ENCODE results near the gene TRIM24. TPM values are rescaled to one million over a fixed set of nuclear protein-coding genes. Genes with fewer than 3 reads are reported as not detected.

TRIM24 gene
- total and polyA plus RNA-seq, 2 donors from 2014 or later: 7.6 to 16.8 TPM

- Histone ChIP-seq H3K9ac (ENCODE audit: low read length in 3 of 3) (no peak overlapping the region), H3K36me3 (ENCODE audit: control insufficient read depth in 2 of 3, insufficient read depth in 3 of 3, low read length in 3 of 3) (peaks cover 32 to 56% (median 50%) of the 10 kb centered on the region in 3 donors), H3K4me1 (ENCODE audit: control insufficient read depth in 2 of 3, insufficient read depth in 2 of 3, low read depth in 1 of 3, low read length in 3 of 3) (no peaks in the 10 kb centered on the region), H3K27ac (ENCODE audit: low read depth in 2 of 2, low read length in 2 of 2) (no peak overlapping the region), H3K4me3 (ENCODE audit: low read length in 3 of 3) (no peak overlapping the region), H3K9me3 (ENCODE audit: control insufficient read depth in 2 of 3, insufficient read depth in 1 of 3, low read length in 3 of 3) (peaks cover 9 to 40% (median 19%) of the 10 kb centered on the region in 3 donors), H3K27me3 (ENCODE audit: control insufficient read depth, insufficient read depth, low read length) (no peaks in the 10 kb centered on the region)
- FAIRE-seq (no peak), DNase-seq (no peak)
- intact Hi-C loops (cut with DNase I): no loop called here
- TF ChIP-seq CTCF (IDR thresholded peaks at IDR 0.05; ENCODE audit: borderline replicate concordance, extremely low read depth, insufficient read depth): no peak
These were observed 99.4 kb downstream of the TRIM24 start for GRCh38 chr7:138559448-138559847.

GRCh38 chr7:138563808-138564207 is 103.7 kb downstream of the TRIM24 start:
- Histone ChIP-seq H3K9ac (ENCODE audit: low read length in 3 of 3) (no peak overlapping the region), H3K4me3 (ENCODE audit: low read length in 3 of 3) (peak overlapping the region in 1 of 3 donors; percentile 45), H3K27ac (ENCODE audit: low read depth in 2 of 2, low read length in 2 of 2) (no peak overlapping the region), H3K27me3 (ENCODE audit: control insufficient read depth, insufficient read depth, low read length) (no peaks in the 10 kb centered on the region), H3K9me3 (ENCODE audit: control insufficient read depth in 2 of 3, insufficient read depth in 1 of 3, low read length in 3 of 3) (peaks cover 2 to 20% (median 4%) of the 10 kb centered on the region in 3 donors), H3K36me3 (ENCODE audit: control insufficient read depth in 2 of 3, insufficient read depth in 3 of 3, low read length in 3 of 3) (peaks cover 20 to 38% (median 35%) of the 10 kb centered on the region in 3 donors), H3K4me1 (ENCODE audit: control insufficient read depth in 2 of 3, insufficient read depth in 2 of 3, low read depth in 1 of 3, low read length in 3 of 3) (no peaks in the 10 kb centered on the region)
- DNase-seq (no peak), FAIRE-seq (no peak)
- intact Hi-C loops (cut with DNase I): no loop called here
- no peak for TF ChIP-seq CTCF (IDR thresholded peaks at IDR 0.05; ENCODE audit: borderline replicate concordance, extremely low read depth, insufficient read depth)

GRCh38 chr7:138564365-138564764 is 104.3 kb downstream of the TRIM24 start:
- Histone ChIP-seq H3K27ac (ENCODE audit: low read depth in 2 of 2, low read length in 2 of 2) (peak overlapping the region; percentile 32 to 49), H3K9ac (ENCODE audit: low read length in 3 of 3) (no peak overlapping the region), H3K9me3 (ENCODE audit: control insufficient read depth in 2 of 3, insufficient read depth in 1 of 3, low read length in 3 of 3) (peaks cover 2 to 20% (median 4%) of the 10 kb centered on the region in 3 donors), H3K27me3 (ENCODE audit: control insufficient read depth, insufficient read depth, low read length) (no peaks in the 10 kb centered on the region), H3K4me3 (ENCODE audit: low read length in 3 of 3) (peak overlapping the region in 1 of 3 donors; percentile 45), H3K36me3 (ENCODE audit: control insufficient read depth in 2 of 3, insufficient read depth in 3 of 3, low read length in 3 of 3) (peaks cover 17 to 34% (median 32%) of the 10 kb centered on the region in 3 donors), H3K4me1 (ENCODE audit: control insufficient read depth in 2 of 3, insufficient read depth in 2 of 3, low read depth in 1 of 3, low read length in 3 of 3) (no peaks in the 10 kb centered on the region)
- no peak for TF ChIP-seq CTCF (IDR thresholded peaks at IDR 0.05; ENCODE audit: borderline replicate concordance, extremely low read depth, insufficient read depth)
- intact Hi-C loops (cut with DNase I): no loop called here
- DNase-seq (no peak), FAIRE-seq (no peak)

GRCh38 chr7:138565071-138565450 is 105.0 kb downstream of the TRIM24 start:
- intact Hi-C loops (cut with DNase I): no loop called here
- no peaks in the 10 kb centered on the region for H3K27me3 ChIP-seq (ENCODE audit: control insufficient read depth, insufficient read depth, low read length)
- TF ChIP-seq CTCF (IDR thresholded peaks at IDR 0.05; ENCODE audit: borderline replicate concordance, extremely low read depth, insufficient read depth): no peak
- peaks cover 18 to 32% (median 30%) of the 10 kb centered on the region in 3 donors for H3K36me3 ChIP-seq (ENCODE audit: control insufficient read depth in 2 of 3, insufficient read depth in 3 of 3, low read length in 3 of 3)
- H3K4me1 ChIP-seq (ENCODE audit: control insufficient read depth in 2 of 3, insufficient read depth in 2 of 3, low read depth in 1 of 3, low read length in 3 of 3): no peaks in the 10 kb centered on the region
- no peak for FAIRE-seq
- H3K9me3 ChIP-seq (ENCODE audit: control insufficient read depth in 2 of 3, insufficient read depth in 1 of 3, low read length in 3 of 3): peaks cover 2 to 20% (median 4%) of the 10 kb centered on the region in 3 donors
- H3K9ac ChIP-seq (ENCODE audit: low read length in 3 of 3): no peak overlapping the region
- no peak for DNase-seq
- no peak overlapping the region for H3K27ac ChIP-seq (ENCODE audit: low read depth in 2 of 2, low read length in 2 of 2)
- H3K4me3 ChIP-seq (ENCODE audit: low read length in 3 of 3): no peak overlapping the region

Data from kidney (tissue), 14 donors.